ENCODE data around the gene PDE4DIP. TPM values are rescaled to one million over a fixed set of nuclear protein-coding genes. Genes with fewer than 3 reads are reported as not detected.
"Not testable (repeated sequence)": the region's sequence is repeated elsewhere in the genome, so short reads cannot be mapped to it uniquely, and the experiment has no call there.

The PDE4DIP gene
- total RNA-seq, 2 experiments from 2014 or later: 27.1 to 27.4 TPM

- H3K36me3 Mint-ChIP-seq (ENCODE audit: low read depth); intact Hi-C loops (cut with DNase I, micrococcal nuclease); H3K27ac ChIP-seq (ENCODE audit: low read depth in 1 of 2, low read length in 2 of 2); CTCF ChIA-PET; H3K27me3 ChIP-seq (ENCODE audit: control insufficient read depth in 1 of 2, insufficient read depth in 2 of 2, low read length in 2 of 2); H3K4me3 ChIP-seq (ENCODE audit: low read length); ATAC-seq (ENCODE audit: poor library complexity); H3K4me1 ChIP-seq (ENCODE audit: insufficient read depth, low read length); H3K27me3 Mint-ChIP-seq; H3K4me1 Mint-ChIP-seq (ENCODE audit: low read depth); H3K9me3 ChIP-seq (ENCODE audit: control insufficient read depth in 1 of 2, insufficient read depth in 1 of 2, low read length in 2 of 2); DNase-seq; H3K36me3 ChIP-seq (ENCODE audit: insufficient read depth, low read length); POLR2A ChIA-PET; H3K27ac Mint-ChIP-seq; H3K4me3 Mint-ChIP-seq; H3K9me3 Mint-ChIP-seq: not testable (repeated sequence)
These were observed 7.5 kb downstream of the PDE4DIP start for GRCh38 chr1:148851684-148852083.

- H3K9me3 ChIP-seq (ENCODE audit: control insufficient read depth in 1 of 2, insufficient read depth in 1 of 2, low read length in 2 of 2); POLR2A ChIA-PET; DNase-seq; H3K36me3 ChIP-seq (ENCODE audit: insufficient read depth, low read length); H3K27me3 ChIP-seq (ENCODE audit: control insufficient read depth in 1 of 2, insufficient read depth in 2 of 2, low read length in 2 of 2); CTCF ChIA-PET; H3K4me3 ChIP-seq (ENCODE audit: low read length); H3K9me3 Mint-ChIP-seq; H3K27ac ChIP-seq (ENCODE audit: low read depth in 1 of 2, low read length in 2 of 2); intact Hi-C loops (cut with DNase I, micrococcal nuclease); H3K36me3 Mint-ChIP-seq (ENCODE audit: low read depth); H3K4me1 Mint-ChIP-seq (ENCODE audit: low read depth); H3K27me3 Mint-ChIP-seq; H3K27ac Mint-ChIP-seq; H3K4me1 ChIP-seq (ENCODE audit: insufficient read depth, low read length); ATAC-seq (ENCODE audit: poor library complexity); H3K4me3 Mint-ChIP-seq: not testable (repeated sequence)
These were observed 9.1 kb downstream of the PDE4DIP start for GRCh38 chr1:148853363-148853762.

GRCh38 chr1:148854063-148854462, 9.8 kb downstream of the PDE4DIP start:
- H3K4me1 Mint-ChIP-seq (ENCODE audit: low read depth); DNase-seq; H3K27ac Mint-ChIP-seq; H3K36me3 ChIP-seq (ENCODE audit: insufficient read depth, low read length); H3K27me3 ChIP-seq (ENCODE audit: control insufficient read depth in 1 of 2, insufficient read depth in 2 of 2, low read length in 2 of 2); ATAC-seq (ENCODE audit: poor library complexity); H3K9me3 ChIP-seq (ENCODE audit: control insufficient read depth in 1 of 2, insufficient read depth in 1 of 2, low read length in 2 of 2); POLR2A ChIA-PET; H3K4me1 ChIP-seq (ENCODE audit: insufficient read depth, low read length); CTCF ChIA-PET; intact Hi-C loops (cut with DNase I, micrococcal nuclease); H3K36me3 Mint-ChIP-seq (ENCODE audit: low read depth); H3K27me3 Mint-ChIP-seq; H3K4me3 ChIP-seq (ENCODE audit: low read length); H3K4me3 Mint-ChIP-seq; H3K27ac ChIP-seq (ENCODE audit: low read depth in 1 of 2, low read length in 2 of 2); H3K9me3 Mint-ChIP-seq: not testable (repeated sequence)

GRCh38 chr1:148855367-148855766, 11.1 kb downstream of the PDE4DIP start:
- ATAC-seq (ENCODE audit: poor library complexity); H3K4me3 Mint-ChIP-seq; H3K36me3 Mint-ChIP-seq (ENCODE audit: low read depth); H3K4me1 ChIP-seq (ENCODE audit: insufficient read depth, low read length); H3K27ac ChIP-seq (ENCODE audit: low read depth in 1 of 2, low read length in 2 of 2); H3K27me3 Mint-ChIP-seq; H3K9me3 Mint-ChIP-seq; H3K4me1 Mint-ChIP-seq (ENCODE audit: low read depth); H3K27ac Mint-ChIP-seq; H3K36me3 ChIP-seq (ENCODE audit: insufficient read depth, low read length); DNase-seq; POLR2A ChIA-PET; H3K9me3 ChIP-seq (ENCODE audit: control insufficient read depth in 1 of 2, insufficient read depth in 1 of 2, low read length in 2 of 2); H3K27me3 ChIP-seq (ENCODE audit: control insufficient read depth in 1 of 2, insufficient read depth in 2 of 2, low read length in 2 of 2); CTCF ChIA-PET; H3K4me3 ChIP-seq (ENCODE audit: low read length); intact Hi-C loops (cut with DNase I, micrococcal nuclease): not testable (repeated sequence)

- ATAC-seq (ENCODE audit: poor library complexity); POLR2A ChIA-PET; H3K27ac ChIP-seq (ENCODE audit: low read depth in 1 of 2, low read length in 2 of 2); CTCF ChIA-PET; H3K9me3 Mint-ChIP-seq; H3K36me3 Mint-ChIP-seq (ENCODE audit: low read depth); H3K4me3 ChIP-seq (ENCODE audit: low read length); H3K4me3 Mint-ChIP-seq; H3K27me3 Mint-ChIP-seq; H3K9me3 ChIP-seq (ENCODE audit: control insufficient read depth in 1 of 2, insufficient read depth in 1 of 2, low read length in 2 of 2); H3K4me1 ChIP-seq (ENCODE audit: insufficient read depth, low read length); intact Hi-C loops (cut with DNase I, micrococcal nuclease); H3K36me3 ChIP-seq (ENCODE audit: insufficient read depth, low read length); H3K27ac Mint-ChIP-seq; H3K27me3 ChIP-seq (ENCODE audit: control insufficient read depth in 1 of 2, insufficient read depth in 2 of 2, low read length in 2 of 2); DNase-seq; H3K4me1 Mint-ChIP-seq (ENCODE audit: low read depth): not testable (repeated sequence)
These were observed 15.8 kb downstream of the PDE4DIP start for GRCh38 chr1:148860049-148860448.

- H3K36me3 Mint-ChIP-seq (ENCODE audit: low read depth); intact Hi-C loops (cut with DNase I, micrococcal nuclease): not testable (repeated sequence)
These were observed 16.5 kb downstream of the PDE4DIP start for GRCh38 chr1:148860579-148861259.

GRCh38 chr1:148862590-148862989, 18.4 kb downstream of the PDE4DIP start:
- H3K4me1 ChIP-seq (ENCODE audit: insufficient read depth, low read length); H3K36me3 ChIP-seq (ENCODE audit: insufficient read depth, low read length); H3K9me3 Mint-ChIP-seq; CTCF ChIA-PET; DNase-seq; H3K27ac Mint-ChIP-seq; H3K4me3 ChIP-seq (ENCODE audit: low read length); H3K4me1 Mint-ChIP-seq (ENCODE audit: low read depth); POLR2A ChIA-PET; H3K36me3 Mint-ChIP-seq (ENCODE audit: low read depth); intact Hi-C loops (cut with DNase I, micrococcal nuclease); ATAC-seq (ENCODE audit: poor library complexity); H3K27me3 ChIP-seq (ENCODE audit: control insufficient read depth in 1 of 2, insufficient read depth in 2 of 2, low read length in 2 of 2); H3K27ac ChIP-seq (ENCODE audit: low read depth in 1 of 2, low read length in 2 of 2); H3K27me3 Mint-ChIP-seq; H3K9me3 ChIP-seq (ENCODE audit: control insufficient read depth in 1 of 2, insufficient read depth in 1 of 2, low read length in 2 of 2); H3K4me3 Mint-ChIP-seq: not testable (repeated sequence)

More at GRCh38 chr1:148860579-148861259, 16.5 kb downstream of the PDE4DIP start:
- H3K4me1 ChIP-seq (ENCODE audit: insufficient read depth, low read length); H3K27me3 ChIP-seq (ENCODE audit: control insufficient read depth in 1 of 2, insufficient read depth in 2 of 2, low read length in 2 of 2); H3K27ac Mint-ChIP-seq; H3K4me3 ChIP-seq (ENCODE audit: low read length); ATAC-seq (ENCODE audit: poor library complexity); H3K27me3 Mint-ChIP-seq; H3K27ac ChIP-seq (ENCODE audit: low read depth in 1 of 2, low read length in 2 of 2); POLR2A ChIA-PET; DNase-seq; H3K9me3 Mint-ChIP-seq; CTCF ChIA-PET; H3K4me1 Mint-ChIP-seq (ENCODE audit: low read depth); H3K4me3 Mint-ChIP-seq; H3K36me3 ChIP-seq (ENCODE audit: insufficient read depth, low read length); H3K9me3 ChIP-seq (ENCODE audit: control insufficient read depth in 1 of 2, insufficient read depth in 1 of 2, low read length in 2 of 2): not testable (repeated sequence)
